ENCODE measurements around the gene METTL22. TPM values are rescaled to one million over a fixed set of nuclear protein-coding genes. Genes with fewer than 3 reads are reported as not detected.

Gene METTL22
- total and polyA plus RNA-seq, 10 donors = 14.8 to 58.8 (median 41.8) TPM

DNA sequence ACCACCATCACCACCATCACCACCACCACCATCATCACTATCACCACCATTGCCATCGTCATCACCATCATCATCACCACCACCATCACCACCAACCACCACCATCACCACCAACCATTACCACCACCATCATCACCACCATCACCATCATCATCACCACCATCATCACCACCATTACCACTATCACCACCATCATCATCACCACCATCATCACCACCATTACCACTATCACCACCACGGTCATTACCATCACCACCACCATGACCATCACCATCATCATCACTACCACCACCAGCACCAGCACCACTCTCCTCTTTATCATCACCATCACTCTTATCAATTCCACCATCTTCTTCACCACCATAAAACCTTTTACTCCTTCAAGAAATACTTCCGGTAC, 30.0 kb upstream of the METTL22 start:
- intact Hi-C loops (cut with DNase I; ENCODE audit: low total_unique reads) = no loop called here
- no peak for DNase-seq
- H3K27ac ChIP-seq = no peak overlapping the region
- H3K4me1 ChIP-seq = peaks cover 0 to 16% (median 12%) of the 10 kb centered on the region in 6 donors
- no peaks in the 10 kb centered on the region for H3K36me3 ChIP-seq
- WGBS, 5 donors = 90 to 97% (median 94%) methylated on average over 3 of the region's 3 CpGs
- peaks cover 0 to 9% (median 4%) of the 10 kb centered on the region in 8 donors for H3K9me3 ChIP-seq
- peaks cover 12 to 78% (median 37%) of the 10 kb centered on the region in 7 donors for H3K27me3 ChIP-seq (replicated peaks in 1 of 7)
- TF ChIP-seq, protein P1, sequence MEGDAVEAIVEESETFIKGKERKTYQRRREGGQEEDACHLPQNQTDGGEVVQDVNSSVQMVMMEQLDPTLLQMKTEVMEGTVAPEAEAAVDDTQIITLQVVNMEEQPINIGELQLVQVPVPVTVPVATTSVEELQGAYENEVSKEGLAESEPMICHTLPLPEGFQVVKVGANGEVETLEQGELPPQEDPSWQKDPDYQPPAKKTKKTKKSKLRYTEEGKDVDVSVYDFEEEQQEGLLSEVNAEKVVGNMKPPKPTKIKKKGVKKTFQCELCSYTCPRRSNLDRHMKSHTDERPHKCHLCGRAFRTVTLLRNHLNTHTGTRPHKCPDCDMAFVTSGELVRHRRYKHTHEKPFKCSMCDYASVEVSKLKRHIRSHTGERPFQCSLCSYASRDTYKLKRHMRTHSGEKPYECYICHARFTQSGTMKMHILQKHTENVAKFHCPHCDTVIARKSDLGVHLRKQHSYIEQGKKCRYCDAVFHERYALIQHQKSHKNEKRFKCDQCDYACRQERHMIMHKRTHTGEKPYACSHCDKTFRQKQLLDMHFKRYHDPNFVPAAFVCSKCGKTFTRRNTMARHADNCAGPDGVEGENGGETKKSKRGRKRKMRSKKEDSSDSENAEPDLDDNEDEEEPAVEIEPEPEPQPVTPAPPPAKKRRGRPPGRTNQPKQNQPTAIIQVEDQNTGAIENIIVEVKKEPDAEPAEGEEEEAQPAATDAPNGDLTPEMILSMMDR (IDR thresholded peaks at IDR 0.05 in 8 of 11, conservative IDR thresholded peaks at IDR 0.05 in 3 of 11) = no peak
- no peak overlapping the region for H3K4me3 ChIP-seq

DNA sequence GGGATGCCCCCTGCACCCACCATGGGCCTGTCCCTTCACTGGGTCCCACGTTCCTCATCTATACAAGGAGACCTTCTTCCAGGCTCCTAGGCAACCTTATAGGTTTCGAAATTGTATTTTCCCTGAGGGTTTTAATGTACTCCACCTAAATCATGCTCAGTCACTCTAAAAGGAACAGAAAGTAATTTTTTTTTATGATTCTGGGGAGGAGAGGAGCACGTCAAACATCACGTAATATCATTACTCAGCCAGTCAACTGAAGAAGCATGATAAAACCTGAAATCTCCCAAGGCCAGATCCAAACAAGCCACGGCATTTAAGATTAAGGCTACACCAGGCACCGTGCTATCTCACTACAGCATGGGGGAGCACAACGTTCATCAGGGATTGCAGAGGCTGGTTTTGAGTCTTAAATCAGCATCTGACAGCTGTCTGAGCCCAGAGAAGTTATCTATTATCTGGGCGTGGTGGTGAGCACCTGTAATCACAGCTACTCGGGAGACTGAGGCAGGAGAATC, 27.3 kb upstream of the METTL22 start:
- TF ChIP-seq POLR2A (IDR thresholded peaks at IDR 0.05) = no peak
- TF ChIP-seq, protein P1 (IDR thresholded peaks at IDR 0.05 in 8 of 11, conservative IDR thresholded peaks at IDR 0.05 in 3 of 11) = no peak
- TF ChIP-seq POLR2AphosphoS5 (IDR thresholded peaks at IDR 0.05) = no peak
- no peak for DNase-seq
- Histone ChIP-seq H3K27me3 (replicated peaks in 1 of 7) (peaks cover 12 to 50% (median 15%) of the 10 kb centered on the region in 7 donors), H3K4me1 (peaks cover 0 to 11% (median 8%) of the 10 kb centered on the region in 6 donors), H3K27ac (no peak overlapping the region), H3K36me3 (no peaks in the 10 kb centered on the region), H3K4me3 (no peak overlapping the region), H3K9me3 (peaks cover 0 to 19% (median 10%) of the 10 kb centered on the region in 8 donors)
- intact Hi-C loops (cut with DNase I; ENCODE audit: low total_unique reads) = no loop called here
- WGBS, 5 donors = 64 to 76% (median 67%) methylated on average over 9 of the region's 9 CpGs

DNA sequence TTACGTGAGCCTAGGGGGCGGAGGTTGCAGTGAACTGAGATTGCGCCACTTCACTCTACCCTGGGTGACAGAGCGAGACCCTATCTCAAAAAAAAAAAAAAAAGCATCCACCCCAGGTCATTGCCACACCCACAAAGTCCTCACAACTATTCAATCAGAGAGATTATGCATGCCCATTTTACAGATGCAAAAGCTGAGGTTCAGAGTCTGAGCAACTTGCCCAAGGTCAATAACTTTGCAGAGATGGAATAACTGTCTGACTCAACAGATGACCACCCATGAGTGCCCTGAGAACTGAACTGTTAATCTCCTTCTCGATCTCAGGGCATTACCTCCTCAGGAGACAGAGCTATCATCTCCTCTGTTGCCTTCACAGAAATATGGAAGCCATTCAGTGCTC, 25.7 kb upstream of the METTL22 start:
- no peaks in the 10 kb centered on the region for H3K36me3 ChIP-seq
- H3K27me3 ChIP-seq (replicated peaks in 1 of 7) = peaks cover 0 to 35% (median 0%) of the 10 kb centered on the region in 7 donors
- no peak for DNase-seq
- no peak overlapping the region for H3K4me3 ChIP-seq
- intact Hi-C loops (cut with DNase I; ENCODE audit: low total_unique reads) = no loop called here
- peaks cover 0 to 19% (median 10%) of the 10 kb centered on the region in 8 donors for H3K9me3 ChIP-seq
- no peak overlapping the region for H3K27ac ChIP-seq
- 75 to 97% (median 85%) methylated on average over 5 of the region's 5 CpGs for WGBS, 5 donors
- H3K4me1 ChIP-seq = no peaks in the 10 kb centered on the region
- TF ChIP-seq, protein P1 (IDR thresholded peaks at IDR 0.05 in 8 of 11, conservative IDR thresholded peaks at IDR 0.05 in 3 of 11) = no peak
- TF ChIP-seq POLR2A (IDR thresholded peaks at IDR 0.05) = no peak

DNA sequence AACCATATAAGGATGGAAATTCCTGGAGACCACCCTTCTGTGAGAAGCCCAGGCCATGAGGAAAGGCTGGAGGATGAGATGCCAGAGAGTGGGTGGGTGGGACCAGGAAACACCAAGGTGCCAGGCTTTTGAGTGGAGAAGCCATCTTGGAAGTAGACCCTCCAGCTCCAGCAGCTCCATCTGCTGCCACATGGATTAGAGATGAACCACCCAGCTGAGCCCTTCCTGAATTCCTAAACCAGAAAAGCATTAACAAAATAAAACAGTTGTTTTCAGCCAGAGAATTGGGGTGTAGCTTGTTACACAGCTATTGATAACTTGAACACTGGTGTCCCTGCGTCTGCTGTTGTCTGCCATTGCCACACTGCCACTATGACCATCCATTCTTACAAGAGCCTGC, 24.9 kb upstream of the METTL22 start:
- H3K36me3 ChIP-seq = no peaks in the 10 kb centered on the region
- H3K4me1 ChIP-seq = no peaks in the 10 kb centered on the region
- peaks cover 0 to 31% (median 0%) of the 10 kb centered on the region in 7 donors for H3K27me3 ChIP-seq (replicated peaks in 1 of 7)
- TF ChIP-seq POLR2AphosphoS5 (IDR thresholded peaks at IDR 0.05) = no peak
- no peak for TF ChIP-seq POLR2A (IDR thresholded peaks at IDR 0.05)
- no peak for DNase-seq
- H3K27ac ChIP-seq = no peak overlapping the region
- intact Hi-C loops (cut with DNase I; ENCODE audit: low total_unique reads) = no loop called here
- WGBS, 5 donors = 81 to 95% (median 88%) methylated on average over 1 of the region's 1 CpG
- no peak overlapping the region for H3K4me3 ChIP-seq
- peaks cover 0 to 23% (median 10%) of the 10 kb centered on the region in 8 donors for H3K9me3 ChIP-seq
